HCT116 (cell line): Measurements from ENCODE around the gene ECSCR.

Experiments
- CTCF ChIP-seq, 3 experiments: fragments of 200-600 bp in 1 of 3; sonication (generic) in 1 of 3; IDR thresholded peaks in 2 of 3; conservative IDR thresholded peaks in 1 of 3; 2 replicates each; pipeline ENCODE4 v1.5.1; 2012 to 2017; ENCODE audit warnings: low read depth in 2 of 3, low read length in 2 of 3, antibody characterized with exemption in 1 of 3, borderline replicate concordance in 1 of 3, control low read depth in 1 of 3, mild to moderate bottlenecking in 1 of 3, mixed read lengths in 1 of 3, mixed run types in 1 of 3, moderate library complexity in 1 of 3; ENCODE audit not compliant: insufficient read depth in 1 of 3
- EGR1 ChIP-seq: IDR thresholded peaks from 2 replicates; pipeline ENCODE4 v1.6.1; 2012; ENCODE audit warnings: low read depth
- EZH2 ChIP-seq: fragments of 200-600 bp; sonication (generic); IDR thresholded peaks from 2 replicates; pipeline ENCODE4 v1.6.1; 2017; ENCODE audit warnings: antibody characterized with exemption, mixed run types
- FOSL1 ChIP-seq: IDR thresholded peaks from 2 replicates; pipeline ENCODE4 v1.6.1; 2012; ENCODE audit warnings: low read depth
- POLR2A ChIP-seq: IDR thresholded peaks from 2 replicates; pipeline ENCODE4 v1.7.0; 2011; ENCODE audit warnings: borderline replicate concordance; ENCODE audit not compliant: insufficient read depth, insufficient read length; ENCODE audit errors: extremely low read depth
- POLR2AphosphoS5 ChIP-seq: IDR thresholded peaks from 2 replicates; pipeline ENCODE4 v1.6.1; 2011; ENCODE audit warnings: mild to moderate bottlenecking, low read depth, low read length, moderate library complexity
- YY1 ChIP-seq: IDR thresholded peaks from 2 replicates; pipeline ENCODE4 v1.6.1; 2011; ENCODE audit warnings: low read length, low read depth, moderate library complexity, mild to moderate bottlenecking; ENCODE audit not compliant: insufficient replicate concordance; ENCODE audit errors: extremely low read depth

- TF ChIP-seq YY1 (no peak), POLR2AphosphoS5 (no peak), CTCF (IDR thresholded peaks at IDR 0.05 in 2 of 3, conservative IDR thresholded peaks at IDR 0.05 in 1 of 3; ENCODE audit: borderline replicate concordance in 1 of 3, insufficient read depth in 1 of 3, low read depth in 2 of 3, low read length in 2 of 3) (no peak), EGR1 (no peak), POLR2A (no peak), FOSL1 (no peak), EZH2 (no peak)
These were observed 52.2 kb downstream of the ECSCR start for GRCh38 chr5:139410121-139410992.
